RWPE2 (cell line): Measurements from ENCODE around the gene PEAR1.

Experiments
- ATAC-seq: fragments of 200-7000 bp; cut with Tn5 transposase; 3 replicates; pipeline ENCODE4 v1.9.1; 2021; ENCODE audit warnings: low read depth
- DNase-seq: peaks from one replicate; pipeline ENCODE4 v3.0.0-alpha.2; 2020; ENCODE audit warnings: low spot score
- H3K27ac ChIP-seq: fragments of 450-650 bp; 2 replicates; pipeline ENCODE4 v1.5.1; 2017; ENCODE audit warnings: mild to moderate bottlenecking; ENCODE audit not compliant: poor library complexity, severe bottlenecking
- H3K27me3 ChIP-seq: fragments of 250-450 bp; sonication (Bioruptor Pico); 2 replicates; pipeline ENCODE4 v1.5.1; 2021; ENCODE audit warnings: mild to moderate bottlenecking, moderate library complexity; ENCODE audit not compliant: insufficient read depth, poor library complexity, severe bottlenecking
- H3K36me3 ChIP-seq: fragments of 250-450 bp; sonication (Bioruptor Pico); 2 replicates; pipeline ENCODE4 v1.5.1; 2020; ENCODE audit warnings: low read depth, mild to moderate bottlenecking, moderate library complexity
- H3K4me1 ChIP-seq: fragments of 250-450 bp; sonication (Bioruptor Pico); 2 replicates; pipeline ENCODE4 v1.5.1; 2021; ENCODE audit warnings: mild to moderate bottlenecking, moderate library complexity; ENCODE audit not compliant: insufficient read depth, poor library complexity, severe bottlenecking
- H3K4me3 ChIP-seq: fragments of 250-450 bp; sonication (Bioruptor Pico); 2 replicates; pipeline ENCODE4 v1.5.1; 2021; ENCODE audit warnings: mild to moderate bottlenecking, moderate library complexity; ENCODE audit not compliant: severe bottlenecking
- H3K9me3 ChIP-seq: fragments of 250-450 bp; sonication (Bioruptor Pico); 2 replicates; pipeline ENCODE4 v1.5.1; 2021; ENCODE audit warnings: mild to moderate bottlenecking, moderate library complexity; ENCODE audit not compliant: severe bottlenecking
- CTCF ChIP-seq: fragments of 450-650 bp; IDR thresholded peaks from one replicate; pipeline ENCODE4 v1.5.1; 2017; ENCODE audit warnings: mild to moderate bottlenecking, moderate library complexity; ENCODE audit not compliant: poor library complexity, severe bottlenecking

PEAR1 gene

DNA sequence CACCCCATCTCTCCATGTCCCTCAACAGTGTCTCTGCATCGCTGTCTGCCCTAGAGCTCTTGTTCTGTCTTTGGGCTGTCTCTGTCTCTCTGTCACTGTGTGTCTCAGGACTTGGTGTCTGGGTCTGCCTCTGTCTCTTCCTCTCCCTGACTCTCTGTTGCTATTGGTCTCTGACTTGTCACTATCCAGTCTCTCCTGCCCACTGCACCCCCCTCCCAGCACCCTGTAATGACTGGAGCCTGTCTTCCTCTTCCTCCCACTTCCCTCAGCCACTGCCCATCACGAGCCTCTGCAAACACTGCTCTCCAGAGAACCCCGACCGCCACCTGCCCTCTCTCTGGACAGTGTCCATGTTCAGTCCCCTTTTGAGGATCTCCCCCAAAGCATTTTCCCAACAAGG is 12.1 kb downstream of the PEAR1 start:
- DNase-seq (no peak), ATAC-seq (no peak)
- peaks cover 19% of the 10 kb centered on the region for H3K36me3 ChIP-seq
- H3K27ac ChIP-seq, result no peak overlapping the region
- no peak overlapping the region for H3K4me3 ChIP-seq
- H3K27me3 ChIP-seq, result no peaks in the 10 kb centered on the region
- H3K4me1 ChIP-seq, result peaks cover 6% of the 10 kb centered on the region
- no peak for TF ChIP-seq CTCF
- H3K9me3 ChIP-seq, result no peaks in the 10 kb centered on the region

GRCh38 chr1:156906206-156906906 is 12.8 kb downstream of the PEAR1 start:
- peaks cover 23% of the 10 kb centered on the region for H3K36me3 ChIP-seq
- no peak for TF ChIP-seq CTCF
- H3K4me1 ChIP-seq, result peaks cover 6% of the 10 kb centered on the region
- H3K27ac ChIP-seq, result peak overlapping the region; percentile 45
- ATAC-seq (no peak), DNase-seq (no peak)
- H3K27me3 ChIP-seq, result no peaks in the 10 kb centered on the region
- H3K4me3 ChIP-seq, result no peak overlapping the region
- no peaks in the 10 kb centered on the region for H3K9me3 ChIP-seq

DNA sequence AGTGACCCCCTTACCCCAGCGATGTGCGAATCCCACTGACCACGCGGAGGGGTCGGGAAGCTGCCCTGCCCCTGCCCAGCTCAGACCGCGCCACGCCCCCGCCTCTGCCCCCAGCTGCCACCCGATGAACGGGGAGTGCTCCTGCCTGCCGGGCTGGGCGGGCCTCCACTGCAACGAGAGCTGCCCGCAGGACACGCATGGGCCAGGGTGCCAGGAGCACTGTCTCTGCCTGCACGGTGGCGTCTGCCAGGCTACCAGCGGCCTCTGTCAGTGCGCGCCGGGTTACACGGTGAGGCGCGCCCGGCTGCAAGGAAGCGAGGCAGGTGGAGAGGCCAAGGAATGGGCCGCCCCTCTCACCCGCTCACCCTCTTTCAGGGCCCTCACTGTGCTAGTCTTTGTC is 15.0 kb downstream of the PEAR1 start:
- DNase-seq, result no peak
- H3K27me3 ChIP-seq, result no peaks in the 10 kb centered on the region
- peaks cover 43% of the 10 kb centered on the region for H3K36me3 ChIP-seq
- peaks cover 6% of the 10 kb centered on the region for H3K4me1 ChIP-seq
- no peak for TF ChIP-seq CTCF
- ATAC-seq, result no peak
- no peaks in the 10 kb centered on the region for H3K9me3 ChIP-seq
- H3K27ac ChIP-seq, result peak overlapping the region; percentile 45
- peak overlapping the region; percentile 57 for H3K4me3 ChIP-seq

- no peaks in the 10 kb centered on the region for H3K9me3 ChIP-seq
- peaks cover 47% of the 10 kb centered on the region for H3K36me3 ChIP-seq
- ATAC-seq, result no peak
- H3K27me3 ChIP-seq, result no peaks in the 10 kb centered on the region
- peaks cover 6% of the 10 kb centered on the region for H3K4me1 ChIP-seq
- H3K27ac ChIP-seq, result no peak overlapping the region
- no peak overlapping the region for H3K4me3 ChIP-seq
- DNase-seq, result no peak
- no peak for TF ChIP-seq CTCF
Observed at GRCh38 chr1:156908955-156909354, 15.4 kb downstream of the PEAR1 start.

DNA sequence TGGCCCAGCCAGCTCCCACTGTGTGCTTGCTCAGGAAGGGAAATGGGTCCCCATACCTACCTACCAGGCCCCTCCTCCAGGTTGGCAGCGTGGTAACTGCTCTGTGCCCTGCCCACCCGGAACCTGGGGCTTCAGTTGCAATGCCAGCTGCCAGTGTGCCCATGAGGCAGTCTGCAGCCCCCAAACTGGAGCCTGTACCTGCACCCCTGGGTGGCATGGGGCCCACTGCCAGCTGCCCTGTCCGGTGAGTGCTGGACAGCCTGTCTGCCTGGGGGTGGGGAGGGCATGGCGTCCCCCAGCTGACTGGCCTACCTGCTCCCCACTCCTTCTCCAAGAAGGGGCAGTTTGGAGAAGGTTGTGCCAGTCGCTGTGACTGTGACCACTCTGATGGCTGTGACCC is 16.2 kb downstream of the PEAR1 start:
- no peak for TF ChIP-seq CTCF
- no peak overlapping the region for H3K4me3 ChIP-seq
- no peaks in the 10 kb centered on the region for H3K9me3 ChIP-seq
- H3K27me3 ChIP-seq, result no peaks in the 10 kb centered on the region
- DNase-seq (no peak), ATAC-seq (no peak)
- H3K27ac ChIP-seq, result no peak overlapping the region
- peaks cover 6% of the 10 kb centered on the region for H3K4me1 ChIP-seq
- peaks cover 53% of the 10 kb centered on the region for H3K36me3 ChIP-seq
